ENCODE measurements around the gene TNKS2. TPM values are rescaled to one million over a fixed set of nuclear protein-coding genes. Genes with fewer than 3 reads are reported as not detected.

Gene TNKS2
- 17.7 and 17.8 TPM in 2 replicates for total RNA-seq

GRCh38 chr10:91797874-91798648 lies at the start of gene TNKS2:
Gene TNKS2, plus strand, starts transcription at chr10:91798426. Its CDS starts 265 bp downstream, at chr10:91798691.

GRCh38 chr10:91909117-91909677 lies 111.0 kb downstream of the TNKS2 start, which contains the start of gene FGFBP3:
Gene FGFBP3, minus strand, starts transcription at chr10:91909486. Its CDS starts 517 bp downstream, at chr10:91908969.

Other genes starting within 250 kb of the TNKS2 start
- 3.9 and 4.0 TPM in 2 replicates for gene PPP1R3C, start 165.4 kb upstream of the TNKS2 start, total RNA-seq
- 1.3 and 2.2 TPM in 2 replicates for gene FGFBP3, start 111.1 kb downstream of the TNKS2 start, total RNA-seq
- gene BTAF1, start 125.3 kb downstream of the TNKS2 start, total RNA-seq, result 12.8 and 16.3 TPM in 2 replicates

Measured in bronchus fibroblast of lung (primary cell).